ENCODE measurements around the gene FAM50B. TPM values are rescaled to one million over a fixed set of nuclear protein-coding genes. Genes with fewer than 3 reads are reported as not detected.

FAM50B gene
- total and polyA plus RNA-seq, 2 donors from 2014 or later = 13.2 to 24.8 TPM

GRCh38 chr6:3823671-3824070 lies 25.5 kb upstream of the FAM50B start:
- intact Hi-C loops (cut with DNase I) = no loop called here
- H3K4me1 ChIP-seq (ENCODE audit: control insufficient read depth in 2 of 3, insufficient read depth in 2 of 3, low read depth in 1 of 3, low read length in 3 of 3) = peaks cover 0 to 22% (median 16%) of the 10 kb centered on the region in 3 donors
- H3K36me3 ChIP-seq (ENCODE audit: control insufficient read depth in 2 of 3, insufficient read depth in 3 of 3, low read length in 3 of 3) = no peaks in the 10 kb centered on the region
- no peak for TF ChIP-seq CTCF (IDR thresholded peaks at IDR 0.05; ENCODE audit: borderline replicate concordance, extremely low read depth, insufficient read depth)
- no peak overlapping the region for H3K4me3 ChIP-seq (ENCODE audit: low read length in 3 of 3)
- H3K27me3 ChIP-seq (ENCODE audit: control insufficient read depth, insufficient read depth, low read length) = no peaks in the 10 kb centered on the region
- no peak overlapping the region for H3K9ac ChIP-seq (ENCODE audit: low read length in 3 of 3)
- FAIRE-seq = no peak
- DNase-seq = no peak
- H3K27ac ChIP-seq (ENCODE audit: low read depth in 2 of 2, low read length in 2 of 2) = no peak overlapping the region
- no peaks in the 10 kb centered on the region for H3K9me3 ChIP-seq (ENCODE audit: control insufficient read depth in 2 of 3, insufficient read depth in 1 of 3, low read length in 3 of 3)

DNA sequence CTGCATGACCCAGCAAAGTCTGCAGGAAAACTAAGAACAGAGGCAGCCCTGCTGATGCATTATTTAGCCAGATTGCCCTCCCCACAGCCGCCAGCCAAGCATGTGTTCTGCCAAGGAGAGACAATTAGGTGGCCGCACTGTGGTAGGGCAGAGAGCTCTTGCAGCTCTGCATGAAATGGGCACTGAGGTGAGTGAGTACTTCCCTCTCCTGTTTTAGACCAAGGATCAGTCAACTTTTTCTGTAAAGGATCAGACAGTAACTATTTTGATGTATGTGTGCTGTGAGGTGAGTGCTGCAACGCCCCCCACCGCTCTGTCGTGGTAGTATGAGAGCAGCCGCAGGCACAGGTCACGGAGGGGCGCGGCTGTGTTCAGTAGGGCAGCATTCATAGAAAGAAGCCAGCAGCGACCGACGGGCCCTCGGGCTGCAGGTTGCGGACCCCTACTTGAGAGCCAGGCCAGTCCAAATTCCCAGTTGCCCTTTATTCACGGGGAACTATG lies 23.8 kb upstream of the FAM50B start:
- FAIRE-seq = no peak
- Histone ChIP-seq H3K36me3 (ENCODE audit: control insufficient read depth in 2 of 3, insufficient read depth in 3 of 3, low read length in 3 of 3) (no peaks in the 10 kb centered on the region), H3K4me3 (ENCODE audit: low read length in 3 of 3) (peak overlapping the region in 1 of 3 donors; percentile 12), H3K27me3 (ENCODE audit: control insufficient read depth, insufficient read depth, low read length) (no peaks in the 10 kb centered on the region), H3K27ac (ENCODE audit: low read depth in 2 of 2, low read length in 2 of 2) (peak overlapping the region; percentile 90 to 96), H3K4me1 (ENCODE audit: control insufficient read depth in 2 of 3, insufficient read depth in 2 of 3, low read depth in 1 of 3, low read length in 3 of 3) (peaks cover 0 to 22% (median 16%) of the 10 kb centered on the region in 3 donors), H3K9ac (ENCODE audit: low read length in 3 of 3) (peak overlapping the region in 2 of 3 donors; percentile 26 to 63), H3K9me3 (ENCODE audit: control insufficient read depth in 2 of 3, insufficient read depth in 1 of 3, low read length in 3 of 3) (no peaks in the 10 kb centered on the region)
- TF ChIP-seq CTCF (IDR thresholded peaks at IDR 0.05; ENCODE audit: borderline replicate concordance, extremely low read depth, insufficient read depth) = peak; percentile 7
- intact Hi-C loops (cut with DNase I) = no loop called here
- peak in 2 of 5 donors; percentile 29 to 55 for DNase-seq

DNA sequence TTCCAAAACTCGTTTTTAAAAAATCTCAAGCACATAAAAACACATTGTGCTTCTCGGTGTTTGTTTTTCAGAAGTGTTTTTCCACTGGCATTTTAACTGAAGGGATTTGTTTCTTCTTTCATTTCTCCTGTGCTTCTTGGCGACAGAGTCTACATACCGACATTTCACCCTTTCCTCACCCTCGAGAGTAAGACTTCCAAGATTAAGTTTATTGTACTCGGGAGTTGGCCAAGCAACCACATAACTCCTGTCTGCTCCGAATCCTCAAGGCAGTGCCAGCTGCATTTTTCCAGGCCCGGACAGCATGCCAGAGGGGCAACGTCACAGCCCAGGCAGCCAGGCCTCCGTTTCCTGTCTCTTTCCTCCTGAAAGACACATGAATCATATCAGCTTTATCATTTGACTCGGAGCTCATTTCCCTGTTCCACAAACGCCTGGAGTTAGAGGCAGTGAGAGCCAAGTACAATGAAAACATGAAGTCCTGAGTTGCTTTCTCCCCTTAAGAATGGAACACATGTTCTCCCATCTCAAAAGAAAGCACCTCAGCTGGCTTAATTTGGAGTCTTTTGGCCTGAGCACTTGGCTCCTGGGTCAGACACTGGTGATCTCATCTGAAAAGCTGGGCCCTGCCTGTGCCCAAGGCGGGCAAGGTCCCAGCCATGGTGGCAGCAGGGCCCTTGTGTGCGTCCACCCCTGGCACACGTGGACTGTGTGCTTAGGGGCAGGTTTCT lies 23.2 kb upstream of the FAM50B start:
- TF ChIP-seq CTCF (IDR thresholded peaks at IDR 0.05; ENCODE audit: borderline replicate concordance, extremely low read depth, insufficient read depth) = no peak
- DNase-seq (peak; percentile 75 to 95 (median 84)), FAIRE-seq (peak; percentile 57)
- Histone ChIP-seq H3K4me1 (ENCODE audit: control insufficient read depth in 2 of 3, insufficient read depth in 2 of 3, low read depth in 1 of 3, low read length in 3 of 3) (peaks cover 0 to 22% (median 16%) of the 10 kb centered on the region in 3 donors), H3K27me3 (ENCODE audit: control insufficient read depth, insufficient read depth, low read length) (no peaks in the 10 kb centered on the region), H3K36me3 (ENCODE audit: control insufficient read depth in 2 of 3, insufficient read depth in 3 of 3, low read length in 3 of 3) (no peaks in the 10 kb centered on the region), H3K9ac (ENCODE audit: low read length in 3 of 3) (peak overlapping the region in 2 of 3 donors; percentile 0 to 63), H3K27ac (ENCODE audit: low read depth in 2 of 2, low read length in 2 of 2) (peak overlapping the region; percentile 90 to 96), H3K9me3 (ENCODE audit: control insufficient read depth in 2 of 3, insufficient read depth in 1 of 3, low read length in 3 of 3) (no peaks in the 10 kb centered on the region), H3K4me3 (ENCODE audit: low read length in 3 of 3) (peak overlapping the region in 1 of 3 donors; percentile 12)
- intact Hi-C loops (cut with DNase I) = no loop called here

Data from kidney (tissue), 14 donors.